NB4 (cell line): Measurements from ENCODE around the gene GPC5.

Source experiments
- MYC ChIP-seq: IDR thresholded peaks from 2 replicates; pipeline ENCODE4 v1.6.1; 2011; ENCODE audit warnings: low read depth, low read length
- TF ChIP-seq, protein P1 (sequence below): IDR thresholded peaks from one replicate; pipeline ENCODE4 v1.5.1; 2012; ENCODE audit warnings: low read depth, low read length

DNA sequence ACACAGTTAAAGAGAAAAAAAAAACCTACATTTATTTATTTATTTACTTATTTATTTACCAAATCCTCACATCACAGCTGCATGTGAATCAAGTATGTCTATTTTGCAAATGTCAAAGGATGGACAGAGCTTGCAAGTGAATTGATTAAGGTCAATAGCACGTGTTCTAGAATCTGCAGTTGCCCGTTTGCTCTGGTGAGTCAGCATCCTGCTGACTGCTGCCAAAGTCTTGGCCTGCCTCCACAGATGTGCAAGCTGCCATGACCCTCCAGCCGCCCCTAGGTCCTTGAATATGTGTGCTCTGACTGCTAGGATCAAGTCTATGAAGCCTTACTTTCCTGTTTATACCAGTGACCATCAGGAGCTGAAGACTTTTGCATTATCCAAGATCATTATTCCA, 320.6 kb downstream of the GPC5 start:
- TF ChIP-seq MYC: 0 out of 2 replicates have a peak, but pooled peaks have one; percentile 15
- TF ChIP-seq, protein P1, sequence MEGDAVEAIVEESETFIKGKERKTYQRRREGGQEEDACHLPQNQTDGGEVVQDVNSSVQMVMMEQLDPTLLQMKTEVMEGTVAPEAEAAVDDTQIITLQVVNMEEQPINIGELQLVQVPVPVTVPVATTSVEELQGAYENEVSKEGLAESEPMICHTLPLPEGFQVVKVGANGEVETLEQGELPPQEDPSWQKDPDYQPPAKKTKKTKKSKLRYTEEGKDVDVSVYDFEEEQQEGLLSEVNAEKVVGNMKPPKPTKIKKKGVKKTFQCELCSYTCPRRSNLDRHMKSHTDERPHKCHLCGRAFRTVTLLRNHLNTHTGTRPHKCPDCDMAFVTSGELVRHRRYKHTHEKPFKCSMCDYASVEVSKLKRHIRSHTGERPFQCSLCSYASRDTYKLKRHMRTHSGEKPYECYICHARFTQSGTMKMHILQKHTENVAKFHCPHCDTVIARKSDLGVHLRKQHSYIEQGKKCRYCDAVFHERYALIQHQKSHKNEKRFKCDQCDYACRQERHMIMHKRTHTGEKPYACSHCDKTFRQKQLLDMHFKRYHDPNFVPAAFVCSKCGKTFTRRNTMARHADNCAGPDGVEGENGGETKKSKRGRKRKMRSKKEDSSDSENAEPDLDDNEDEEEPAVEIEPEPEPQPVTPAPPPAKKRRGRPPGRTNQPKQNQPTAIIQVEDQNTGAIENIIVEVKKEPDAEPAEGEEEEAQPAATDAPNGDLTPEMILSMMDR: no peak
